Measurements from ENCODE around the gene KLHDC3. TPM values are rescaled to one million over a fixed set of nuclear protein-coding genes. Genes with fewer than 3 reads are reported as not detected.

The KLHDC3 gene
- total and polyA plus RNA-seq, 2 experiments from 2014 or later, result 90.5 to 99.5 TPM

DNA sequence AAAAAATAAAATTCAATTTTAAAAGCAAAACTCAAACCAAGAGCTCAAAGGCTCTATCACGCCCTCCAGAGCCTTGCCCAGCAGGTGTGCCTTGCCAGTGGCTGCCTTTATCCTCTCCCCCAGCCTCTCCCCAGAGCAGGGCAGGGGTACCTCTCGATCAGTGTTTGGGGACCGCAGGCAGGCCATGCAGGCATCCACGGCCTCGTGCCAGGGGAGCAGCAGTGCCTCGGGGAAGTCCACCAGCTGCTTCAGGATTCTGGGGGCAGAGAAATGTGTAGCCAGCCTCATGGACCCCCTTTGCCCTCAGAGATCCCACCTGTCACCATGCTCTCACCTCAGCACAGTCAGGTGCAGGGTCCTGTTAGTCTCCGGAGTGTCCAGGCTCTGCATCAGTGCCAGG lies 33.9 kb downstream of the KLHDC3 start:
- Histone ChIP-seq H3K9me2 (replicated peaks; ENCODE audit: insufficient read depth) (no peaks in the 10 kb centered on the region), H3K4me1 (ENCODE audit: insufficient read depth) (peaks cover 23% of the 10 kb centered on the region), H3K79me2 (peaks cover 30% of the 10 kb centered on the region), H2AFZ (no peak overlapping the region), H3K4me2 (no peak overlapping the region), H4K20me1 (ENCODE audit: insufficient read depth, poor library complexity, severe bottlenecking) (no peaks in the 10 kb centered on the region), H3K4me3 (no peak overlapping the region), H3K27ac (no peak overlapping the region), H3K36me3 (replicated peaks; ENCODE audit: insufficient read depth, low read depth) (no peaks in the 10 kb centered on the region), H3K9me3 (ENCODE audit: low read depth) (no peaks in the 10 kb centered on the region), H3K27me3 (no peaks in the 10 kb centered on the region)
- 95% methylated on average over 7 of the region's 7 CpGs for WGBS (ENCODE audit: low lambda C conversion rate, missing lambda C conversion rate)
- no peak for DNase-seq (ENCODE audit: low spot score)
- TF ChIP-seq, protein P1, sequence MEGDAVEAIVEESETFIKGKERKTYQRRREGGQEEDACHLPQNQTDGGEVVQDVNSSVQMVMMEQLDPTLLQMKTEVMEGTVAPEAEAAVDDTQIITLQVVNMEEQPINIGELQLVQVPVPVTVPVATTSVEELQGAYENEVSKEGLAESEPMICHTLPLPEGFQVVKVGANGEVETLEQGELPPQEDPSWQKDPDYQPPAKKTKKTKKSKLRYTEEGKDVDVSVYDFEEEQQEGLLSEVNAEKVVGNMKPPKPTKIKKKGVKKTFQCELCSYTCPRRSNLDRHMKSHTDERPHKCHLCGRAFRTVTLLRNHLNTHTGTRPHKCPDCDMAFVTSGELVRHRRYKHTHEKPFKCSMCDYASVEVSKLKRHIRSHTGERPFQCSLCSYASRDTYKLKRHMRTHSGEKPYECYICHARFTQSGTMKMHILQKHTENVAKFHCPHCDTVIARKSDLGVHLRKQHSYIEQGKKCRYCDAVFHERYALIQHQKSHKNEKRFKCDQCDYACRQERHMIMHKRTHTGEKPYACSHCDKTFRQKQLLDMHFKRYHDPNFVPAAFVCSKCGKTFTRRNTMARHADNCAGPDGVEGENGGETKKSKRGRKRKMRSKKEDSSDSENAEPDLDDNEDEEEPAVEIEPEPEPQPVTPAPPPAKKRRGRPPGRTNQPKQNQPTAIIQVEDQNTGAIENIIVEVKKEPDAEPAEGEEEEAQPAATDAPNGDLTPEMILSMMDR (IDR thresholded peaks at IDR 0.05; ENCODE audit: poor library complexity), result no peak
- TF ChIP-seq EZH2phosphoT487 (IDR thresholded peaks at IDR 0.05; ENCODE audit: low read depth, severe bottlenecking, unreplicated experiment), result no peak
- TF ChIP-seq EZH2 (IDR thresholded peaks at IDR 0.05; ENCODE audit: borderline replicate concordance), result no peak

DNA sequence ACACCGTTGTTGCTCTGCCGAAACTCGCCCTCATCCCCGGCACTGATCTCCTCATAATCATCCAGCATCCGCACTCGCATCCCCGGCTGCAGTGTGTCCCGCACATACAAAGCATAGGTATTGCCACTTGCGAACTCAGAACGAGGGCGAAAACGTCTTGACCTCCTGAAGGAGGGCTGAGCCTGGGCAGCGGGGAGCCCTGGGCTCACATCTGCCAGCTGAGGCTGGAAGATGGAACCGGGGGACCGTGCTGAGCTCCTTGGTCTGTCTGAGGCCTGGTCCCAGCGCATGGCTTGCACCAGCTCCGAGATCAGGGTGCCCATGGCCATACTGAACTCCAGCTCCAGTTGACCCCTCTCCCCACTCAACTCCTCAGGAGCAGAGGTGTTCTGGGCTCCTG lies 36.9 kb downstream of the KLHDC3 start:
- Histone ChIP-seq H4K20me1 (ENCODE audit: insufficient read depth, poor library complexity, severe bottlenecking) (no peaks in the 10 kb centered on the region), H3K27ac (no peak overlapping the region), H3K36me3 (replicated peaks; ENCODE audit: insufficient read depth, low read depth) (no peaks in the 10 kb centered on the region), H3K9me2 (replicated peaks; ENCODE audit: insufficient read depth) (no peaks in the 10 kb centered on the region), H3K79me2 (peaks cover 38% of the 10 kb centered on the region), H2AFZ (no peak overlapping the region), H3K4me2 (peak overlapping the region; percentile 93), H3K4me1 (ENCODE audit: insufficient read depth) (peaks cover 27% of the 10 kb centered on the region), H3K27me3 (no peaks in the 10 kb centered on the region), H3K9me3 (ENCODE audit: low read depth) (no peaks in the 10 kb centered on the region), H3K4me3 (no peak overlapping the region)
- WGBS (ENCODE audit: low lambda C conversion rate, missing lambda C conversion rate), result 94% methylated on average over 15 of the region's 17 CpGs
- DNase-seq (ENCODE audit: low spot score), result no peak
- no peak for TF ChIP-seq EZH2phosphoT487 (IDR thresholded peaks at IDR 0.05; ENCODE audit: low read depth, severe bottlenecking, unreplicated experiment)
- TF ChIP-seq EZH2 (IDR thresholded peaks at IDR 0.05; ENCODE audit: borderline replicate concordance), result no peak
- TF ChIP-seq, protein P1 (IDR thresholded peaks at IDR 0.05; ENCODE audit: poor library complexity), result no peak

DNA sequence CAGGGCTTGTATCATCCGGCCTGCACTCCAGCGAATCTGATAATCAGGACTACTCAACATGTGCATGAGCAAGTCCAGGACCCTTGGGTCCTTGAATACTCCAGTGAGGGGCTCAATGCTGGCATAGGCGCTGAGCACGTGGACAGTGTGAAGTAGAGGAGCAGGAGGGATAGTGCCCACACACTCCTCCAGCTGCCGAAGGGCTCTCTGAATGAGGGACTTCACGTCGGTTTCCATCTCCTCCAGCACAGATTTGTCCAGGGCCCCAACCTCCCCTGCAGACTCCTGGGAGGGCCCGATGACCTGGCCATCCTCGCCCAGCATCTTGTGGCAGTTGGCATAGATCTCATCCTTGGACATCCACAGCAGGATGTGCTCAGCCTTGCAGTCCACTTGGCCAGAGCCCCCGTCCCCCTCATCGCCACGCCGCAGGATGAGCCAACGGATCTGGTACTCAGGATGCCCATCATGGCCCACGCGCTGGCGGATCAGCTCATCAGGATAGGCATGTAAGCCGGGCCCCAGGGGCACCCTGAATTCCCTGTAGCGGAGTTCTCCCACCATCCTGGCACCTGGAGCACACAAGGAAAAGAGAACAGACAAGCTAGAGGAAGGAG lies 38.3 kb downstream of the KLHDC3 start:
- no peak for DNase-seq (ENCODE audit: low spot score)
- no peak overlapping the region for H2AFZ ChIP-seq
- TF ChIP-seq, protein P1 (IDR thresholded peaks at IDR 0.05; ENCODE audit: poor library complexity), result no peak
- TF ChIP-seq EZH2 (IDR thresholded peaks at IDR 0.05; ENCODE audit: borderline replicate concordance), result no peak
- TF ChIP-seq EZH2phosphoT487 (IDR thresholded peaks at IDR 0.05; ENCODE audit: low read depth, severe bottlenecking, unreplicated experiment), result no peak
- H3K9me2 ChIP-seq (replicated peaks; ENCODE audit: insufficient read depth), result no peaks in the 10 kb centered on the region
- no peaks in the 10 kb centered on the region for H3K27me3 ChIP-seq
- H3K79me2 ChIP-seq, result peaks cover 43% of the 10 kb centered on the region
- H3K9me3 ChIP-seq (ENCODE audit: low read depth), result no peaks in the 10 kb centered on the region
- H3K27ac ChIP-seq, result peak overlapping the region; percentile 98
- no peaks in the 10 kb centered on the region for H4K20me1 ChIP-seq (ENCODE audit: insufficient read depth, poor library complexity, severe bottlenecking)
- peak overlapping the region; percentile 40 for H3K4me3 ChIP-seq
- 91% methylated on average over 19 of the region's 19 CpGs for WGBS (ENCODE audit: low lambda C conversion rate, missing lambda C conversion rate)
- peak overlapping the region; percentile 93 for H3K4me2 ChIP-seq
- peaks cover 27% of the 10 kb centered on the region for H3K4me1 ChIP-seq (ENCODE audit: insufficient read depth)
- H3K36me3 ChIP-seq (replicated peaks; ENCODE audit: insufficient read depth, low read depth), result no peaks in the 10 kb centered on the region
